ENCODE measurements around the gene SPEM1. TPM values are rescaled to one million over a fixed set of nuclear protein-coding genes. Genes with fewer than 3 reads are reported as not detected.

The SPEM1 gene, protein sequence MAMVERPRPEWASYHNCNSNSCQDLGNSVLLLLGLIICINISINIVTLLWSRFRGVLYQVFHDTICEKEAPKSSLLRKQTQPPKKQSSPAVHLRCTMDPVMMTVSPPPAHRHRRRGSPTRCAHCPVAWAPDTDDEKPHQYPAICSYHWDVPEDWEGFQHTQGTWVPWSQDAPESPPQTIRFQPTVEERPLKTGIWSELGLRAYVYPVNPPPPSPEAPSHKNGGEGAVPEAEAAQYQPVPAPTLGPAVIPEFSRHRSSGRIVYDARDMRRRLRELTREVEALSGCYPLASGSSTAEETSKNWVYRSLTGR
- total RNA-seq, result not detected in 2 replicates

GRCh38 chr17:7419819-7420610, at the start of gene SPEM1:
Gene SPEM1 (plus strand): TSS chr17:7420324. CDS start chr17:7420385, 61 bp downstream.

DNA sequence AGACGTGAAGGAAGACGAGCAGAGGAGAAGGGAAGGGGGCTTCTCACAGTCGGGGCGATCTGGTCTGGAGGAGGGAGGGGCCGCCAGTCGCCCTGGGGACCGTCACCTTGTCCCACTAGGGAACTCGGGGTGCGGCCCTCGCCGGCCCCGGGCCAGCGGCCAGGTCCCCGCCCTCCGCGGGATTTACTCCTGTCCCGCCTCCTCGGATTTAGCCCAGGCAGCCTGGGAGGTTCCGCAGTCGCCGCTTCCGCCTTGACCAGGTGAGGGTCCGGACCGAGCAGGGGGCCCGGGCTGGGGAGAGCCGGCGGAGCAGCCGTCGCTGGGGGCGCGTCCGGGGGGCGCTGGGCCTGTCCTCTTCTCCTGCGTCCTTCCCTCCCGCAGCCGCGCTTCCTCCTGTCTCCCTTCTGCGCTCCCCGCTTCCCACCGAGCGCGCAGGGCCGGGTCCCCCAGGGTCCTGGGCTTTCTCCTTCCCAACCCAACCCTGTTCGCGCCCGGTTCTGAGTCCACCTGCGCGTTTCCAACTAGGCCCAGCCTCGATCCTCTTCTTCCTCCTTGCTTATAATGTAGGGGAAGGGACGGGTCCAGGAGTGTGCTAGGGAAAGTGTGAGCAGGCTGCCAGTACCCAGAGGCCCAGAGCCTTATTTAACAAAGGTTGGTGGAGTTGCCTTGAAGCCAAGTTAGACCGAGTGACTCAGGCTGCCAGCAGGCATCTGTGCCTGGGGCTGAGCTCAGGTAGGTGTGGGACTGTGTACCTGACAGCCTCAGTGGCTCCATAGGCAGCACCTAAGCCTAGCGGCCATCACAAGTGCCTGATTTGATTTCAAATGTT, 39.1 kb upstream of the SPEM1 start, which contains the start of gene TNK1:
TNK1 (plus strand) TSS at position 235 of the 829 bp plus-strand sequence. CDS start 1,838 bp downstream, outside the sequence.

DNA sequence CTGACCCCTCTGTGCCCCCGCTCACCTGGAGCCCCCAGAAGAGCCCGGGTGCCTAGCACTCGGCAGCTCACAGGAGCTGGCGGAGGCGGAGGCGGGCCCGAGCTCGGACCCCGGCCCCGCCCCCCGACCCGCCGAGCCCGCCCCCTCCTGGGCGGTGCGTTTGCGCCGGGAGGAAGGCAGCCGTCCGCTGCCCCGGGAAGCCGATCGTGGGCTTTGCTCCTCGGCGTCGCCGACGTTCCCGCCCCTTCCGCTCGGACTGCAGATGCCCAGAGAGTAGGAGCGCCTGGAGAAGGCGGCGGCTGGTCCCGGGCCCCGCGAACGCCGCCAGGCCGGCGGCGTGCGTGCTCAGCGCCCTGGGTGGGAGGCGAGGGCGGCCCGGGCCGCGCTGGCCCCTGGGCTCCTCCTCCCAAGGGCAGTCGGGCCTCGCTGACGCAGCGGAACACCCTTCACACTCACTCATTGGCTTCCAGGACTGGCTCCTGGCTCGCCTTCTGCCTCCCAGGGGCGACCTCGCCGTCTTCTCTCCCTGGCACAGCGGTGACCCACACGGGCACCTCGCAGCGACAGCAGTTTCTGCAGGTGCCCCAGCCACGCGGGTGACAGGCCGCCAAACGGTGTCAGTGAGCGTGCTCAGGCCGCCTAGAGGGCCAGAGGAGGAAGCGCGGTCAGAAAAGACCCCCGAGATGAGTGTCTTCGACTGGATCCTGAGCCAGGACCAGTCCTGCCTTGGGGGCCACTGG, 25.5 kb upstream of the SPEM1 start, which contains the start of gene PLSCR3:
PLSCR3 (minus strand) TSS at position 74 of the 740 bp plus-strand sequence. CDS start 415 bp downstream, outside the sequence.

GRCh38 chr17:7403977-7404736, 16.0 kb upstream of the SPEM1 start, which contains the start of gene TMEM256:
Gene TMEM256 (minus strand): TSS chr17:7404097. CDS start chr17:7404084, 13 bp downstream.

GRCh38 chr17:7407485-7408251, 12.5 kb upstream of the SPEM1 start, which contains the start of gene NLGN2:
Gene NLGN2 (plus strand): TSS chr17:7407845. CDS start chr17:7408256, 411 bp downstream.

GRCh38 chr17:7425316-7425715, 5.2 kb downstream of the SPEM1 start, which contains the start of gene SPEM2:
Gene SPEM2 (plus strand): TSS chr17:7425616. CDS start chr17:7425689, 73 bp downstream.

GRCh38 chr17:7428557-7428956, 8.4 kb downstream of the SPEM1 start, which contains the start of gene SPEM3:
Gene SPEM3 (plus strand): TSS chr17:7428857. CDS start chr17:7428903, 46 bp downstream.

DNA sequence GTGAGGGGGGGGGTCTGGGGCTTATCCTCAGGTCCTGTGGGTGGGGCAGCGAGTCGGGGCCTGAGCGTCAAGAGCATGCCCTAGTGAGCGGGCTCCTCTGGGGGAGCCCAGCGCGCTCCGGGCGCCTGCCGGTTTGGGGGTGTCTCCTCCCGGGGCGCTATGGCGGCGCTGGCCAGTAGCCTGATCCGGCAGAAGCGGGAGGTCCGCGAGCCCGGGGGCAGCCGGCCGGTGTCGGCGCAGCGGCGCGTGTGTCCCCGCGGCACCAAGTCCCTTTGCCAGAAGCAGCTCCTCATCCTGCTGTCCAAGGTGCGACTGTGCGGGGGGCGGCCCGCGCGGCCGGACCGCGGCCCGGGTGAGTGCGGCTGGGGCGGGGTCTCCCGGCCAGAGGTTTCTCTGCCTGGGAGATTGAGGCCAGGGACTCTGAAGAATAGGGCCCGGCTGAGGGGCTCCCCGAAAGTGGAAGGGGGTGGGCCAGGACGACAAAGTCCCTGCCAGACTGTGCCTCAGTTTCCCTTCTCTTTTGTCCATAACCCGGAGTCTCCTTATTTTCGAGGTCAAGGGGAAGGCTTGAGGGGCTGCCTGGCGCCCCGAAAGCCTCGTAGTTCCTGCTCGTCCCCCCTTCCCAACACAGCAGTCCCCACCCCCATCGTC, 19.5 kb downstream of the SPEM1 start, which contains the start of gene FGF11:
FGF11 (plus strand) TSS at position 51 of the 651 bp plus-strand sequence; CDS start at position 160, 109 bp downstream.

GRCh38 chr17:7444682-7445618, 24.8 kb downstream of the SPEM1 start, which contains the start of gene CHRNB1:
Gene CHRNB1 (plus strand): TSS chr17:7445061. CDS start chr17:7445128, 67 bp downstream.

Other genes with a start within 250 kb of the SPEM1 start
- 0.63 and 1.6 TPM in 2 replicates for gene ASGR1, start 241.0 kb upstream of the SPEM1 start, total RNA-seq
- 6.7 and 13.9 TPM in 2 replicates for gene DLG4, start 200.5 kb upstream of the SPEM1 start, total RNA-seq
- 261 and 318 TPM in 2 replicates for gene ACADVL, start 200.4 kb upstream of the SPEM1 start, total RNA-seq
- gene DVL2, start 185.8 kb upstream of the SPEM1 start, total RNA-seq, result 51.0 and 69.3 TPM in 2 replicates
- gene PHF23, start 180.9 kb upstream of the SPEM1 start, total RNA-seq, result 27.4 and 45.8 TPM in 2 replicates
- gene GABARAP, start 177.9 kb upstream of the SPEM1 start, total RNA-seq, result 262 and 715 TPM in 2 replicates
- gene CTDNEP1, start 168.6 kb upstream of the SPEM1 start, total RNA-seq, result 78.1 and 103 TPM in 2 replicates
- 37.9 and 42.0 TPM in 2 replicates for gene ELP5, start 168.1 kb upstream of the SPEM1 start, total RNA-seq
- gene CLDN7, start 157.8 kb upstream of the SPEM1 start, total RNA-seq, result 12.4 and 33.1 TPM in 2 replicates
- under 0.01 and 0.76 TPM in 2 replicates for gene SLC2A4, start 138.6 kb upstream of the SPEM1 start, total RNA-seq
- 0.16 and 0.63 TPM in 2 replicates for gene YBX2, start 125.7 kb upstream of the SPEM1 start, total RNA-seq
- 263 and 774 TPM in 2 replicates for gene EIF5A, start 112.7 kb upstream of the SPEM1 start, total RNA-seq
- 42.2 and 68.3 TPM in 2 replicates for gene GPS2, start 105.0 kb upstream of the SPEM1 start, total RNA-seq
- 13.1 and 14.7 TPM in 2 replicates for gene NEURL4, start 91.0 kb upstream of the SPEM1 start, total RNA-seq
- 0.38 and 0.65 TPM in 2 replicates for gene ACAP1, start 83.8 kb upstream of the SPEM1 start, total RNA-seq
- gene KCTD11, start 68.2 kb upstream of the SPEM1 start, total RNA-seq, result 13.5 and 19.6 TPM in 2 replicates
- gene TMEM95, start 65.2 kb upstream of the SPEM1 start, total RNA-seq, result not detected in 2 replicates
- 2.6 and 4.6 TPM in 2 replicates for gene TNK1, start 39.2 kb upstream of the SPEM1 start, total RNA-seq
- 69.7 and 127 TPM in 2 replicates for gene PLSCR3, start 25.8 kb upstream of the SPEM1 start, total RNA-seq
- 250 and 289 TPM in 2 replicates for gene TMEM256, start 16.2 kb upstream of the SPEM1 start, total RNA-seq
- gene NLGN2, start 12.5 kb upstream of the SPEM1 start, total RNA-seq, result 9.3 and 24.3 TPM in 2 replicates
- gene SPEM2, start 5.3 kb downstream of the SPEM1 start, total RNA-seq, result not detected in 2 replicates
- gene SPEM3, start 8.5 kb downstream of the SPEM1 start, total RNA-seq, result not detected in 2 replicates
- gene TMEM102, start 15.1 kb downstream of the SPEM1 start, total RNA-seq, result 12.9 and 19.5 TPM in 2 replicates
- gene FGF11, start 19.2 kb downstream of the SPEM1 start, total RNA-seq, result 0.49 and 2.2 TPM in 2 replicates
- gene CHRNB1, start 24.7 kb downstream of the SPEM1 start, total RNA-seq, result 6.4 and 17.1 TPM in 2 replicates
- gene ZBTB4, start 59.3 kb downstream of the SPEM1 start, total RNA-seq, result 17.9 and 31.6 TPM in 2 replicates
- not detected in 2 replicates for gene SLC35G6, start 61.1 kb downstream of the SPEM1 start, total RNA-seq
- gene POLR2A, start 64.0 kb downstream of the SPEM1 start, total RNA-seq, result 74.3 and 158 TPM in 2 replicates
- gene TNFSF12, start 128.7 kb downstream of the SPEM1 start, total RNA-seq, result 13.5 and 25.2 TPM in 2 replicates
- 0.81 and 4.7 TPM in 2 replicates for gene TNFSF13, start 138.4 kb downstream of the SPEM1 start, total RNA-seq
- gene SENP3, start 141.6 kb downstream of the SPEM1 start, total RNA-seq, result 61.2 and 89.3 TPM in 2 replicates
- gene CD68, start 159.3 kb downstream of the SPEM1 start, total RNA-seq, result 12.1 and 20.0 TPM in 2 replicates
- gene MPDU1, start 163.5 kb downstream of the SPEM1 start, total RNA-seq, result 113 and 243 TPM in 2 replicates
- gene SOX15, start 169.8 kb downstream of the SPEM1 start, total RNA-seq, result 0.98 and 4.3 TPM in 2 replicates
- 41.2 and 42.3 TPM in 2 replicates for gene FXR2, start 194.6 kb downstream of the SPEM1 start, total RNA-seq
- 28.4 and 40.6 TPM in 2 replicates for gene SAT2, start 207.5 kb downstream of the SPEM1 start, total RNA-seq
- 0.89 TPM in 1 of 2 replicates, not detected in the other for gene SHBG, start 209.8 kb downstream of the SPEM1 start, total RNA-seq
- 0.13 TPM in 1 of 2 replicates, not detected in the other for gene ATP1B2, start 230.6 kb downstream of the SPEM1 start, total RNA-seq